Testis (tissue), 3 donors: Measurements from ENCODE around the gene SLC2A6. TPM values are rescaled to one million over a fixed set of nuclear protein-coding genes. Genes with fewer than 3 reads are reported as not detected.

Experiments
- DNase-seq: peaks from one replicate; pipeline ENCODE4 v3.0.0-alpha.2; 2019
- H3K27ac ChIP-seq, 2 donors: fragments of 200-600 bp; sonication (generic); one replicate each; pipeline ENCODE4 v1.5.1; 2019
- H3K27me3 ChIP-seq: fragments of 200-600 bp; sonication (generic); one replicate; pipeline ENCODE4 v1.5.1; 2019
- H3K36me3 ChIP-seq: fragments of 200-600 bp; sonication (generic); one replicate; pipeline ENCODE4 v1.5.1; 2017; ENCODE audit warnings: low read depth; ENCODE audit errors: missing control alignments
- H3K4me1 ChIP-seq: fragments of 200-600 bp; sonication (generic); one replicate; pipeline ENCODE4 v1.5.1; 2019
- H3K4me3 ChIP-seq, 2 donors: fragments of 200-600 bp; sonication (generic); one replicate each; pipeline ENCODE4 v1.5.1; 2017 to 2019
- H3K9me3 ChIP-seq: fragments of 200-600 bp; sonication (generic); one replicate; pipeline ENCODE4 v1.5.1; 2017
- CTCF ChIP-seq, 3 experiments: fragments of 450-650 bp in 2 of 3; fragments of 200-600 bp in 1 of 3; sonication (generic) in 1 of 3; IDR thresholded peaks; one replicate each; pipeline ENCODE4 v1.5.1; 2016 to 2019; ENCODE audit warnings: antibody characterized with exemption in 3 of 3, mild to moderate bottlenecking in 2 of 3, moderate library complexity in 1 of 3
- POLR2A ChIP-seq: fragments of 450-650 bp; IDR thresholded peaks from one replicate; pipeline ENCODE4 v1.6.1; 2017; ENCODE audit warnings: antibody characterized with exemption, mild to moderate bottlenecking, moderate library complexity
- whole genome bisulfite sequencing, 2 donors: methylation state at CpG; one replicate each; pipeline ENCODE4 v1.1.5; 2018; 5-methylcytosine and 5-hydroxymethylcytosine counted together
- intact Hi-C: fragments of 100-400 bp; cut with DNase I; formaldehyde crosslinking; loops from one replicate; pipeline ENCODE4 v1.15.1; 2023; ENCODE audit warnings: low total_unique reads
- polyA plus RNA-seq: library from polyadenylated mRNA; stranded (reverse); fragments of 350-450 nt; fragmentation: Illumina TruSeq; extraction: RNeasy Lipid Tissue Mini Kit (QIAGEN cat#74804); gene quantifications from one replicate; pipeline ENCODE4 v1.2.3, GENCODE V29; 2014; ENCODE audit warnings: low read depth, low replicate concordance; ENCODE audit not compliant: insufficient read depth
- total RNA-seq, 2 donors: library from RNA; depleted of rRNA; stranded (reverse); fragments of >200 nt; gene quantifications; one replicate each; pipeline ENCODE4 v1.2.3, GENCODE V29; 2016

SLC2A6 gene
- total and polyA plus RNA-seq, 3 donors from 2014 or later: 2.6 to 3.5 (median 2.9) TPM

- DNase-seq: no peak
- WGBS, 2 donors: 43 to 44% methylated on average over 16 to 26 of the region's 26 CpGs
- Histone ChIP-seq H3K4me1 (peaks cover 38% of the 10 kb centered on the region), H3K36me3 (no peaks in the 10 kb centered on the region), H3K27ac (no peak overlapping the region), H3K4me3 (no peak overlapping the region), H3K9me3 (no peaks in the 10 kb centered on the region), H3K27me3 (no peaks in the 10 kb centered on the region)
- no peak for TF ChIP-seq CTCF (IDR thresholded peaks at IDR 0.05)
- TF ChIP-seq POLR2A: no peak
- intact Hi-C loops: no loop called here
Measured at GRCh38 chr9:133509179-133510083, 30.5 kb upstream of the SLC2A6 start.

- Histone ChIP-seq H3K27ac (no peak overlapping the region), H3K4me1 (peaks cover 28% of the 10 kb centered on the region), H3K4me3 (no peak overlapping the region), H3K9me3 (no peaks in the 10 kb centered on the region), H3K36me3 (no peaks in the 10 kb centered on the region), H3K27me3 (no peaks in the 10 kb centered on the region)
- TF ChIP-seq CTCF (IDR thresholded peaks at IDR 0.05): no peak
- TF ChIP-seq POLR2A: no peak
- WGBS, 2 donors: 97 to 98% methylated on average over 5 to 8 of the region's 8 CpGs
- intact Hi-C loops: no loop called here
- DNase-seq: no peak
Measured at GRCh38 chr9:133508046-133508445, 29.1 kb upstream of the SLC2A6 start.

- no peak overlapping the region for H3K27ac ChIP-seq
- no peaks in the 10 kb centered on the region for H3K36me3 ChIP-seq
- H3K9me3 ChIP-seq: no peaks in the 10 kb centered on the region
- H3K27me3 ChIP-seq: no peaks in the 10 kb centered on the region
- WGBS, 2 donors: 95 to 96% methylated on average over 10 to 24 of the region's 24 CpGs
- intact Hi-C loops: no loop called here
- H3K4me1 ChIP-seq: peaks cover 26% of the 10 kb centered on the region
- no peak for TF ChIP-seq POLR2A
- TF ChIP-seq CTCF (IDR thresholded peaks at IDR 0.05): no peak
- H3K4me3 ChIP-seq: no peak overlapping the region
- no peak for DNase-seq
Measured at GRCh38 chr9:133507246-133507965, 28.5 kb upstream of the SLC2A6 start.

GRCh38 chr9:133506653-133507038 lies 27.7 kb upstream of the SLC2A6 start:
- WGBS, 2 donors: 48 to 63% methylated on average over 17 to 18 of the region's 18 CpGs
- TF ChIP-seq POLR2A (no peak), CTCF (IDR thresholded peaks at IDR 0.05) (no peak)
- intact Hi-C loops: no loop called here

More at GRCh38 chr9:133506653-133507038, 27.7 kb upstream of the SLC2A6 start:
- Histone ChIP-seq H3K4me1 (peaks cover 26% of the 10 kb centered on the region), H3K27ac (no peak overlapping the region), H3K9me3 (no peaks in the 10 kb centered on the region), H3K36me3 (no peaks in the 10 kb centered on the region), H3K27me3 (no peaks in the 10 kb centered on the region), H3K4me3 (no peak overlapping the region)
- peak; percentile 52 for DNase-seq
